IMR-90 (cell line): ENCODE data around the gene FAM227B. TPM values are rescaled to one million over a fixed set of nuclear protein-coding genes. Genes with fewer than 3 reads are reported as not detected.

Experiments used
- ATAC-seq: fragments of 200-7000 bp; cut with Tn5 transposase; 2 replicates; pipeline ENCODE4 v1.9.1; 2020; ENCODE audit warnings: low read depth, mild to moderate bottlenecking, moderate library complexity
- BruUV-seq: library from RNA; stranded (reverse); fragments of 400-500 nt; replicated peaks from 2 replicates; lab custom pipeline; 2021; lab: Mats Ljungman, UMichigan
- CTCF ChIA-PET: fragments of 300-600 bp; formaldehyde crosslinking; extraction: SDS; loops from one replicate; lab custom pipeline; 2021; ENCODE audit warnings: antibody characterized with exemption; lab: Yijun Ruan, JAX
- POLR2A ChIA-PET: fragments of 300-600 bp; sonication (Branson Sonifier 250); formaldehyde crosslinking; loops from one replicate; lab custom pipeline; 2022; ENCODE audit warnings: antibody characterized with exemption; ENCODE audit not compliant: unreplicated experiment; lab: Charles Lee
- DNase-seq: peaks from one replicate; pipeline ENCODE4 v3.0.0; 2013
- H2AFZ ChIP-seq: replicated peaks from 2 replicates; pipeline ENCODE3; 2013; ENCODE audit warnings: low read length, mild to moderate bottlenecking; ENCODE audit not compliant: poor library complexity
- H2AK5ac ChIP-seq: 2 replicates; pipeline ENCODE4 v1.6.1; 2013; ENCODE audit warnings: low read depth, low read length, inconsistent platforms
- H2AK9ac ChIP-seq: replicated peaks from 2 replicates; pipeline ENCODE3; 2013; ENCODE audit warnings: mild to moderate bottlenecking, low read depth, low read length, moderate library complexity; ENCODE audit not compliant: poor library complexity
- H2BK120ac ChIP-seq: 2 replicates; pipeline ENCODE4 v1.6.1; 2013; ENCODE audit warnings: low read depth, low read length, inconsistent platforms
- H2BK15ac ChIP-seq: 3 replicates; pipeline ENCODE4 v1.6.1; 2013; ENCODE audit warnings: low read depth, low read length, inconsistent platforms
- H2BK20ac ChIP-seq: 2 replicates; pipeline ENCODE4 v1.6.1; 2013; ENCODE audit warnings: low read depth, mild to moderate bottlenecking, inconsistent platforms, low read length, moderate library complexity
- H2BK5ac ChIP-seq: 2 replicates; pipeline ENCODE4 v1.6.1; 2013; ENCODE audit warnings: mild to moderate bottlenecking, low read depth, low read length, inconsistent platforms; ENCODE audit not compliant: poor library complexity, severe bottlenecking
- H3K14ac ChIP-seq: replicated peaks from 2 replicates; pipeline ENCODE4 v1.6.1; 2013; ENCODE audit warnings: low read depth, low read length, inconsistent platforms
- H3K18ac ChIP-seq: 2 replicates; pipeline ENCODE4 v1.6.1; 2013; ENCODE audit warnings: low read depth, low read length, control low read depth
- H3K23ac ChIP-seq: 2 replicates; pipeline ENCODE4 v1.6.1; 2013; ENCODE audit warnings: low read depth, low read length, inconsistent platforms
- H3K27ac ChIP-seq: 2 replicates; pipeline ENCODE4 v1.5.1; 2013; ENCODE audit warnings: mild to moderate bottlenecking, control low read depth, low read length; ENCODE audit not compliant: insufficient read depth
- H3K27me3 ChIP-seq: 2 replicates; pipeline ENCODE4 v1.6.1; 2013; ENCODE audit warnings: low read length; ENCODE audit not compliant: control insufficient read depth, insufficient read depth
- H3K36me3 ChIP-seq: 2 replicates; pipeline ENCODE4 v1.6.1; 2013; ENCODE audit warnings: low read length, mixed read lengths; ENCODE audit not compliant: control insufficient read depth, insufficient read depth
- H3K4ac ChIP-seq: 2 replicates; pipeline ENCODE4 v1.6.1; 2013; ENCODE audit warnings: low read depth, low read length, inconsistent platforms
- H3K4me1 ChIP-seq: 2 replicates; pipeline ENCODE4 v1.6.1; 2013; ENCODE audit warnings: low read length, mixed read lengths; ENCODE audit not compliant: control insufficient read depth, insufficient read depth
- H3K4me2 ChIP-seq: 2 replicates; pipeline ENCODE4 v1.6.1; 2013; ENCODE audit warnings: low read depth, mild to moderate bottlenecking, control low read depth, low read length, moderate library complexity
- H3K4me3 ChIP-seq: 2 replicates; pipeline ENCODE4 v1.5.1; 2013; ENCODE audit warnings: low read depth, mild to moderate bottlenecking, control low read depth, low read length, moderate library complexity; ENCODE audit not compliant: insufficient read depth
- H3K56ac ChIP-seq: 2 replicates; pipeline ENCODE4 v1.6.1; 2013; ENCODE audit warnings: low read length, inconsistent platforms; ENCODE audit not compliant: insufficient read depth; ENCODE audit errors: extremely low read depth
- H3K79me1 ChIP-seq, 2 experiments: 2 replicates each; pipeline ENCODE4 v1.6.1; 2013; ENCODE audit warnings: low read length in 2 of 2, inconsistent platforms in 1 of 2, low read depth in 1 of 2
- H3K9ac ChIP-seq: 2 replicates; pipeline ENCODE4 v1.6.1; 2013; ENCODE audit warnings: low read depth, low read length, control low read depth
- H3K9me1 ChIP-seq: 2 replicates; pipeline ENCODE4 v1.6.1; 2013; ENCODE audit warnings: low read length, inconsistent platforms; ENCODE audit not compliant: insufficient read depth
- H3K9me3 ChIP-seq: 2 replicates; pipeline ENCODE4 v1.6.1; 2013; ENCODE audit warnings: low read length; ENCODE audit not compliant: control insufficient read depth, insufficient read depth
- H4K20me1 ChIP-seq: 2 replicates; pipeline ENCODE4 v1.6.1; 2013; ENCODE audit warnings: low read length, inconsistent platforms; ENCODE audit not compliant: insufficient read depth
- H4K5ac ChIP-seq: 2 replicates; pipeline ENCODE4 v1.6.1; 2013; ENCODE audit warnings: mild to moderate bottlenecking, low read depth, low read length, control low read depth
- H4K8ac ChIP-seq, 2 experiments: 2 replicates each; pipeline ENCODE4 v1.6.1; 2013; ENCODE audit warnings: low read depth in 2 of 2, low read length in 2 of 2, control low read depth in 1 of 2, inconsistent platforms in 1 of 2
- H4K91ac ChIP-seq: 2 replicates; pipeline ENCODE4 v1.6.1; 2013; ENCODE audit warnings: low read depth, low read length, inconsistent platforms; ENCODE audit not compliant: insufficient read depth
- CEBPB ChIP-seq: IDR thresholded peaks from 2 replicates; pipeline ENCODE4 v1.6.1; 2012; ENCODE audit warnings: low read depth, low read length, improper control_type of control experiment
- CHD1 ChIP-seq: IDR thresholded peaks from 2 replicates; pipeline ENCODE4 v1.6.1; 2012; ENCODE audit warnings: low read depth, low read length, improper control_type of control experiment
- FOS ChIP-seq: fragments of 150-350 bp; IDR thresholded peaks from 2 replicates; pipeline ENCODE4 v1.6.1; 2016; ENCODE audit warnings: low read depth, low read length
- MAFK ChIP-seq: IDR thresholded peaks from 2 replicates; pipeline ENCODE4 v1.6.1; 2012; ENCODE audit warnings: low read depth, low read length, improper control_type of control experiment
- MXI1 ChIP-seq: IDR thresholded peaks from 2 replicates; pipeline ENCODE4 v1.6.1; 2012; ENCODE audit warnings: low read depth, mild to moderate bottlenecking, low read length, moderate library complexity, borderline replicate concordance
- NFE2L2 ChIP-seq: fragments of 150-350 bp; IDR thresholded peaks from 2 replicates; pipeline ENCODE4 v1.6.1; 2016; ENCODE audit warnings: low read depth, mild to moderate bottlenecking, low read length
- POLR2A ChIP-seq: IDR thresholded peaks from 2 replicates; pipeline ENCODE4 v1.6.1; 2012; ENCODE audit warnings: mild to moderate bottlenecking, low read depth, low read length
- RAD21 ChIP-seq: IDR thresholded peaks from 2 replicates; pipeline ENCODE4 v1.6.1; 2012; ENCODE audit warnings: low read length, improper control_type of control experiment
- RCOR1 ChIP-seq: IDR thresholded peaks from 2 replicates; pipeline ENCODE4 v1.6.1; 2012; ENCODE audit warnings: mild to moderate bottlenecking, low read length, improper control_type of control experiment; ENCODE audit not compliant: insufficient replicate concordance
- RFX5 ChIP-seq: IDR thresholded peaks from 2 replicates; pipeline ENCODE4 v1.8.0; 2012; ENCODE audit warnings: low read depth, mild to moderate bottlenecking, low read length, moderate library complexity
- SMC3 ChIP-seq: fragments of 150-350 bp; IDR thresholded peaks from 2 replicates; pipeline ENCODE4 v1.6.1; 2016; ENCODE audit warnings: low read depth, mild to moderate bottlenecking, antibody characterized with exemption, low read length, moderate library complexity
- USF2 ChIP-seq: fragments of 150-350 bp; IDR thresholded peaks from 2 replicates; pipeline ENCODE4 v1.6.1; 2017; ENCODE audit warnings: mild to moderate bottlenecking, antibody characterized with exemption, low read length, low read depth
- WGBS, 2 experiments: methylation state at CpG; one replicate each; pipeline versions ENCODE4 v1.1.5 to v1.1.7; 2013; ENCODE audit warnings: missing lambda C conversion rate in 2 of 2; ENCODE audit not compliant: insufficient read length in 1 of 2; ENCODE audit errors: extremely low coverage in 2 of 2; 5-methylcytosine and 5-hydroxymethylcytosine counted together
- dilution Hi-C: fragments of 300-500 bp; cut with HindIII; formaldehyde crosslinking; loops from one replicate; pipeline ENCODE4 v1.14.3; 2018; ENCODE audit warnings: low sequenced_read_pairs; ENCODE audit not compliant: unreplicated experiment
- in situ Hi-C: fragments of 300-500 bp; cut with MboI; formaldehyde crosslinking; loops from 3 replicates; pipeline ENCODE4 v1.14.3; 2019; ENCODE audit warnings: low sequenced_read_pairs, inconsistent platforms, mixed read lengths
- intact Hi-C: fragments of 100-400 bp; cut with micrococcal nuclease; formaldehyde crosslinking; loops from 2 replicates; pipeline ENCODE4 v1.10.0; 2022
- polyA plus RNA-seq, 3 experiments: library from polyadenylated mRNA; depleted of rRNA; stranded (reverse); fragments of >200 nt; gene quantifications; 2 replicates each; pipeline ENCODE4 v1.2.3, GENCODE V29; 2012; ENCODE audit warnings: low replicate concordance in 1 of 3
- total RNA-seq: library from RNA; depleted of rRNA; stranded (reverse); fragments of >200 nt; gene quantifications from 2 replicates; pipeline ENCODE4 v1.2.3, GENCODE V29; 2012
- TF ChIP-seq, protein P1 (sequence below): fragments of 150-350 bp; IDR thresholded peaks from 2 replicates; pipeline ENCODE4 v1.6.1; 2016; ENCODE audit warnings: low read depth, mild to moderate bottlenecking, low read length, moderate library complexity, borderline replicate concordance

FAM227B gene
- total and polyA plus RNA-seq, 2 of the 4 experiments (the other 2 are of a cell fraction), result 1.8 to 3.0 TPM

- DNase-seq, result no peak
- Histone ChIP-seq H3K27ac (no peak overlapping the region), H2AK9ac (no peak overlapping the region), H3K4me1 (no peaks in the 10 kb centered on the region), H2BK120ac (no peak overlapping the region), H2BK20ac (no peak overlapping the region), H2BK15ac (no peak overlapping the region), H3K4me2 (no peak overlapping the region), H2AFZ (no peak overlapping the region), H4K91ac (no peak overlapping the region), H2AK5ac (no peak overlapping the region), H3K9me1 (no peaks in the 10 kb centered on the region), H3K56ac (no peak overlapping the region), H3K79me1 (no peaks in the 10 kb centered on the region), H2BK5ac (no peak overlapping the region), H4K8ac (no peak overlapping the region), H3K27me3 (no peaks in the 10 kb centered on the region), H4K20me1 (no peaks in the 10 kb centered on the region), H3K23ac (no peak overlapping the region), H3K14ac (no peak overlapping the region), H4K5ac (no peak overlapping the region), H3K4ac (no peak overlapping the region), H3K36me3 (no peaks in the 10 kb centered on the region), H3K4me3 (no peak overlapping the region), H3K9ac (no peak overlapping the region), H3K18ac (no peak overlapping the region), H3K9me3 (no peaks in the 10 kb centered on the region)
- no CpG with 5 or more reads among the region's 1 CpG for WGBS, 2 experiments
- in situ Hi-C loops (no loop called here), dilution Hi-C loops (no loop called here), intact Hi-C loops (no loop called here)
- BruUV-seq, result no TSS peak
- TF ChIP-seq CHD1 (no peak), SMC3 (no peak), NFE2L2 (no peak), MXI1 (no peak), RAD21 (no peak), FOS (no peak), POLR2A (no peak), MAFK (no peak), CEBPB (no peak), RCOR1 (no peak), RFX5 (no peak), USF2 (no peak)
- TF ChIP-seq, protein P1, sequence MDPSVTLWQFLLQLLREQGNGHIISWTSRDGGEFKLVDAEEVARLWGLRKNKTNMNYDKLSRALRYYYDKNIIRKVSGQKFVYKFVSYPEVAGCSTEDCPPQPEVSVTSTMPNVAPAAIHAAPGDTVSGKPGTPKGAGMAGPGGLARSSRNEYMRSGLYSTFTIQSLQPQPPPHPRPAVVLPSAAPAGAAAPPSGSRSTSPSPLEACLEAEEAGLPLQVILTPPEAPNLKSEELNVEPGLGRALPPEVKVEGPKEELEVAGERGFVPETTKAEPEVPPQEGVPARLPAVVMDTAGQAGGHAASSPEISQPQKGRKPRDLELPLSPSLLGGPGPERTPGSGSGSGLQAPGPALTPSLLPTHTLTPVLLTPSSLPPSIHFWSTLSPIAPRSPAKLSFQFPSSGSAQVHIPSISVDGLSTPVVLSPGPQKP, result no peak
- no peak for ATAC-seq
- CTCF ChIA-PET, result no interaction called here
- POLR2A ChIA-PET, result no interaction called here
Measured at GRCh38 chr15:49372366-49372765, 248.3 kb downstream of the FAM227B start.
